HG03439 (cell line): ENCODE results near the gene P2RX5.
"Not testable (repeated sequence)": the region's sequence is repeated elsewhere in the genome, so short reads cannot be mapped to it uniquely, and the experiment has no call there.

Experiments used
- ATAC-seq: cut with Tn5 transposase; IDR thresholded peaks from one replicate; pipeline ENCODE4 v1.9.1; 2021; ENCODE audit warnings: mild to moderate bottlenecking, moderate library complexity; ENCODE audit not compliant: unreplicated experiment

The P2RX5 gene

GRCh38 chr17:3695723-3696411, at the start of gene P2RX5:
Gene P2RX5, minus strand, starts transcription at chr17:3696155. Its CDS starts 150 bp downstream, at chr17:3696005.
- ATAC-seq: no peak

GRCh38 chr17:3745071-3745470, 49.1 kb upstream of the P2RX5 start:
- no peak for ATAC-seq

GRCh38 chr17:3744014-3744413, 48.1 kb upstream of the P2RX5 start:
- ATAC-seq: no peak

- no peak for ATAC-seq
Measured at GRCh38 chr17:3740611-3741073, 44.7 kb upstream of the P2RX5 start.

GRCh38 chr17:3739422-3740124, 43.6 kb upstream of the P2RX5 start:
- ATAC-seq: no peak

- ATAC-seq: no peak
Measured at GRCh38 chr17:3738562-3739295, 42.8 kb upstream of the P2RX5 start.

GRCh38 chr17:3735515-3735914, 39.6 kb upstream of the P2RX5 start:
- ATAC-seq: no peak

- ATAC-seq: not testable (repeated sequence)
Measured at GRCh38 chr17:3734911-3735276, 38.9 kb upstream of the P2RX5 start.

GRCh38 chr17:3732210-3732621, 36.3 kb upstream of the P2RX5 start:
- ATAC-seq: no peak

- no peak for ATAC-seq
Measured at GRCh38 chr17:3730881-3731429, 35.0 kb upstream of the P2RX5 start.

- ATAC-seq: no peak
Measured at GRCh38 chr17:3729881-3730280, 33.9 kb upstream of the P2RX5 start.

- not testable (repeated sequence) for ATAC-seq
Measured at GRCh38 chr17:3728099-3728498, 32.1 kb upstream of the P2RX5 start.

- ATAC-seq: no peak
Measured at GRCh38 chr17:3727041-3727440, 31.1 kb upstream of the P2RX5 start.

GRCh38 chr17:3724378-3725077, 28.6 kb upstream of the P2RX5 start:
- ATAC-seq: no peak

GRCh38 chr17:3723556-3724377, 27.8 kb upstream of the P2RX5 start, which contains the start of gene HASPIN:
Gene HASPIN, plus strand, starts transcription at chr17:3723903. Its CDS starts 33 bp downstream, at chr17:3723936.
- peak; percentile 74 for ATAC-seq

- no peak for ATAC-seq
Measured at GRCh38 chr17:3723188-3723555, 27.2 kb upstream of the P2RX5 start.

GRCh38 chr17:3722716-3723115, 26.8 kb upstream of the P2RX5 start:
- no peak for ATAC-seq

GRCh38 chr17:3719265-3719664, 23.3 kb upstream of the P2RX5 start:
- ATAC-seq: no peak

GRCh38 chr17:3718201-3718600, 22.2 kb upstream of the P2RX5 start:
- ATAC-seq: no peak

GRCh38 chr17:3715296-3715695, 19.3 kb upstream of the P2RX5 start:
- no peak for ATAC-seq
